Naive thymus-derived CD4-positive, alpha-beta T cell (primary cell): Measurements from ENCODE around the gene OPN4. TPM values are rescaled to one million over a fixed set of nuclear protein-coding genes. Genes with fewer than 3 reads are reported as not detected.

Source experiments
- ATAC-seq: fragments of 150-1000 bp; cut with Tn5 transposase; 2 replicates; pipeline ENCODE4 v1.10.0; 2021; ENCODE audit warnings: mild to moderate bottlenecking, moderate library complexity
- CTCF ChIA-PET: fragments of 350-600 bp; sonication (Branson Sonifier 250); formaldehyde crosslinking; loops from one replicate; lab custom pipeline; 2021; ENCODE audit warnings: antibody characterized with exemption; lab: Charles Lee
- POLR2A ChIA-PET: fragments of 350-600 bp; sonication (Branson Sonifier 250); formaldehyde crosslinking; loops from one replicate; lab custom pipeline; 2021; ENCODE audit warnings: antibody characterized with exemption, inconsistent platforms; lab: Charles Lee
- DNase-seq, 9 donors: peaks; one replicate each; pipeline versions ENCODE4 v3.0.0 to v3.0.0-alpha.2; 2020 to 2022; ENCODE audit warnings: mixed read lengths in 1 of 9
- H3K27ac ChIP-seq: one replicate; pipeline ENCODE4 v1.7.0; 2013; ENCODE audit warnings: mild to moderate bottlenecking, low read depth, low read length, moderate library complexity
- H3K27me3 ChIP-seq, 2 donors: one replicate each; pipeline ENCODE4 v1.7.0; 2013; ENCODE audit warnings: low read length in 2 of 2, mild to moderate bottlenecking in 2 of 2, moderate library complexity in 2 of 2; ENCODE audit not compliant: control insufficient read depth in 2 of 2, insufficient read depth in 2 of 2
- H3K36me3 ChIP-seq, 3 experiments: 1 replicate in 2 of 3; 2 replicates in 1 of 3; pipeline ENCODE4 v1.7.0; 2013; ENCODE audit warnings: low read length in 3 of 3, mild to moderate bottlenecking in 3 of 3, moderate library complexity in 1 of 3; ENCODE audit not compliant: insufficient read depth in 3 of 3, control insufficient read depth in 2 of 3
- H3K4me1 ChIP-seq, 2 donors: one replicate each; pipeline ENCODE4 v1.7.0; 2013; ENCODE audit warnings: low read length in 2 of 2, mild to moderate bottlenecking in 2 of 2, moderate library complexity in 1 of 2; ENCODE audit not compliant: control insufficient read depth in 2 of 2, insufficient read depth in 2 of 2
- H3K4me3 ChIP-seq: 2 replicates; pipeline ENCODE4 v1.7.0; 2013; ENCODE audit warnings: mild to moderate bottlenecking, low read length
- H3K9me3 ChIP-seq, 3 experiments: 1 replicate in 2 of 3; 2 replicates in 1 of 3; pipeline ENCODE4 v1.7.0; 2013; ENCODE audit warnings: low read length in 3 of 3; ENCODE audit not compliant: control insufficient read depth in 2 of 3
- H3K27ac Mint-ChIP-seq, 9 donors: one replicate each; pipeline ENCODE4 v1.8.0; 2020 to 2022; ENCODE audit warnings: mixed read lengths in 9 of 9, mild to moderate bottlenecking in 8 of 9, moderate library complexity in 5 of 9, inconsistent platforms in 2 of 9
- H3K27me3 Mint-ChIP-seq, 5 donors: one replicate each; pipeline ENCODE4 v1.8.0; 2021 to 2022; ENCODE audit warnings: mixed read lengths in 5 of 5, mild to moderate bottlenecking in 1 of 5
- H3K36me3 Mint-ChIP-seq, 5 donors: one replicate each; pipeline ENCODE4 v1.8.0; 2020 to 2022; ENCODE audit warnings: mixed read lengths in 5 of 5, mild to moderate bottlenecking in 3 of 5, inconsistent platforms in 1 of 5
- H3K4me1 Mint-ChIP-seq, 7 donors: one replicate each; pipeline ENCODE4 v1.8.0; 2020 to 2022; ENCODE audit warnings: mixed read lengths in 7 of 7, mild to moderate bottlenecking in 3 of 7, inconsistent platforms in 1 of 7
- H3K4me3 Mint-ChIP-seq, 10 donors: one replicate each; pipeline ENCODE4 v1.8.0; 2020 to 2022; ENCODE audit warnings: mild to moderate bottlenecking in 10 of 10, mixed read lengths in 10 of 10, moderate library complexity in 6 of 10, inconsistent platforms in 2 of 10
- H3K9me3 Mint-ChIP-seq, 11 donors: one replicate each; pipeline ENCODE4 v1.8.0; 2020 to 2022; ENCODE audit warnings: mixed read lengths in 11 of 11, mild to moderate bottlenecking in 4 of 11, inconsistent platforms in 1 of 11, moderate library complexity in 1 of 11
- intact Hi-C, 2 donors: fragments of 100-400 bp; cut with micrococcal nuclease; formaldehyde crosslinking; loops; one replicate each; pipeline ENCODE4 v1.15.1; 2023
- polyA plus RNA-seq, 2 donors: library from polyadenylated mRNA; unstranded; fragments of 300-500 nt; fragmentation: Illumina TruSeq; gene quantifications; one replicate each; pipeline ENCODE4 v1.2.3, GENCODE V29; 2021
- total RNA-seq, 6 experiments: library from RNA in 5 of 6; stranded (reverse) in 5 of 6; gene quantifications; 1 replicate in 5 of 6; 2 replicates in 1 of 6; pipeline ENCODE4 v1.2.3 and lab custom pipeline; 2021 to 2026

The OPN4 gene
- total and polyA plus RNA-seq, 7 experiments from 2014 or later = not detected

DNA sequence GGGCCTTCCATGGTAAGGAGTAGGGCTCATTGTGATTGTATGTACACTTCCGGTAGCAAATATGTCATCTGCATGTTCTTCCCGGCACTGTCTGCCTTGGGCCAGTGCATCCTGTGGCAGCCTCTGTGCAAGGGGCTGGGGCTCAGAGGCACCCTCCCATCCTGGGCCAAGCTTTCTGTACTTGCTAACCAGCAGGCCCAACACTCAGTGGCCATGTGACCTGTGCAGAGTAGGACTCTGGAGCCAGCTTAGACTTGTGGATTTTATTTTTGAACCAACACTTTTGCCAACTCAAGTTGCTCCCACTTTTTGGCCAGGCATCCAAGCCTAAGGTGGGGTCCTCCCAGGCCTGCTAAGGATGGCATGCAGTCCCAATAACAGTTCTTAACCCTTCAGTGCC lies 38.9 kb downstream of the OPN4 start:
- intact Hi-C loops = loop anchor here (1.0 kb wide), 1 partner anchor 206 kb away; no protein-coding TSS in a partner anchor

DNA sequence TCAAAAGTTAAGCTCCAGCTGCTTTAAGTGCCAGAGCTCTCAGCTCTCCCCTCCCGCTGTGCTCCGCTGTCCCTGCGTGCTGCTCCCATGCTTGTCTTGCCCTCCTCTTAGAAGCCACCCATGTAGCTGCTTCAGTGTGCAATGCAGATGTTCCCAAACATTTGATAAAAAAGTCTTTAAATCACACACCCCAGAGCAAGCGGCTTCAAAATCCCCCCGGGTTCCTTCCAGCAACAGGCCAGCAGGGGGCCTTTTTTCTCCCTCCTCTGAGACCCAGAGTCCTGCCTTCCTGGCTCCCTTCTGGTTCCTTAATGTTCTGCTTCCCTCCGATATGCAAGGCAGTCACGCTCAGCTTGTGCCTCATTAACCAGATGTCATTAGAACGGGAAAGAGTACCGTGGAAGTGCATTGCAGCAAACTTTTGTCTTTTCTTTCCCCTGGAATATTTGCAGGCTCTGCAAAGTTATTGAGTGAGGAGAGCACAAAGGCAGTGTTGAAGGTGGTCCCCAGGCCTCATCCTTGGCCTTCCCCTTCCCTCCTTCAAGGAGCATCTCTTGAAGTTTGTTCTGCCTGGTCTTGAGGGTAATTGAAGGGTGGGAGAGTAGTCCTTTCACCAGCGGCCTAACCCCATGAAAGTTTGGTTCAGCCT lies 39.5 kb downstream of the OPN4 start:
- no peaks in the 10 kb centered on the region for H3K9me3 Mint-ChIP-seq
- DNase-seq (peak in 4 of 9 donors; percentile 13 to 37 (median 28)), ATAC-seq (no peak)
- H3K27ac Mint-ChIP-seq = peak overlapping the region in 2 of 9 donors; percentile 8 to 59
- CTCF ChIA-PET = interaction anchor here (0.9 to 4.4 kb wide), 3 partner anchors 15 to 206 kb away, joined by 3 to 15 read pairs (median 4); no protein-coding TSS in a partner anchor
- Histone ChIP-seq H3K9me3 (no peaks in the 10 kb centered on the region), H3K4me3 (no peak overlapping the region), H3K27ac (no peak overlapping the region), H3K4me1 (no peaks in the 10 kb centered on the region), H3K36me3 (no peaks in the 10 kb centered on the region), H3K27me3 (no peaks in the 10 kb centered on the region)
- POLR2A ChIA-PET = no interaction called here
- peak overlapping the region in 1 of 10 donors; percentile 10 for H3K4me3 Mint-ChIP-seq
- H3K36me3 Mint-ChIP-seq = no peaks in the 10 kb centered on the region
- H3K27me3 Mint-ChIP-seq = peaks cover 0 to 4% (median 0%) of the 10 kb centered on the region in 5 donors
- peaks cover 0 to 12% (median 0%) of the 10 kb centered on the region in 7 donors for H3K4me1 Mint-ChIP-seq
- intact Hi-C loops = loop anchor here (1.0 kb wide), 1 partner anchor 205 kb away; no protein-coding TSS in a partner anchor

More for the DNA sequence above, 38.9 kb downstream of the OPN4 start:
- Mint-ChIP-seq H3K4me1 (peaks cover 0 to 17% (median 4%) of the 10 kb centered on the region in 7 donors), H3K9me3 (no peaks in the 10 kb centered on the region), H3K27me3 (peaks cover 0 to 4% (median 0%) of the 10 kb centered on the region in 5 donors), H3K27ac (no peak overlapping the region), H3K36me3 (no peaks in the 10 kb centered on the region), H3K4me3 (no peak overlapping the region)
- no peak for ATAC-seq
- H3K36me3 ChIP-seq = no peaks in the 10 kb centered on the region
- no peaks in the 10 kb centered on the region for H3K27me3 ChIP-seq
- no peak overlapping the region for H3K4me3 ChIP-seq
- DNase-seq = no peak
- no peak overlapping the region for H3K27ac ChIP-seq
- H3K4me1 ChIP-seq = no peaks in the 10 kb centered on the region
- ChIA-PET CTCF (interaction anchor here (0.9 to 4.4 kb wide), 2 partner anchors 14 to 206 kb away, joined by 4 to 15 read pairs; no protein-coding TSS in a partner anchor), POLR2A (no interaction called here)
- no peaks in the 10 kb centered on the region for H3K9me3 ChIP-seq

GRCh38 chr10:86698207-86698940 lies 44.0 kb downstream of the OPN4 start:
- ChIA-PET CTCF (no interaction called here), POLR2A (no interaction called here)
- Mint-ChIP-seq H3K9me3 (no peaks in the 10 kb centered on the region), H3K4me3 (no peak overlapping the region), H3K36me3 (no peaks in the 10 kb centered on the region), H3K27ac (no peak overlapping the region), H3K4me1 (peaks cover 0 to 6% (median 0%) of the 10 kb centered on the region in 7 donors), H3K27me3 (peaks cover 0 to 4% (median 0%) of the 10 kb centered on the region in 5 donors)
- no peaks in the 10 kb centered on the region for H3K4me1 ChIP-seq
- no peak for DNase-seq
- no peaks in the 10 kb centered on the region for H3K9me3 ChIP-seq
- H3K27me3 ChIP-seq = no peaks in the 10 kb centered on the region
- H3K4me3 ChIP-seq = no peak overlapping the region
- no peak for ATAC-seq
- H3K36me3 ChIP-seq = no peaks in the 10 kb centered on the region
- intact Hi-C loops = no loop called here
- H3K27ac ChIP-seq = no peak overlapping the region

DNA sequence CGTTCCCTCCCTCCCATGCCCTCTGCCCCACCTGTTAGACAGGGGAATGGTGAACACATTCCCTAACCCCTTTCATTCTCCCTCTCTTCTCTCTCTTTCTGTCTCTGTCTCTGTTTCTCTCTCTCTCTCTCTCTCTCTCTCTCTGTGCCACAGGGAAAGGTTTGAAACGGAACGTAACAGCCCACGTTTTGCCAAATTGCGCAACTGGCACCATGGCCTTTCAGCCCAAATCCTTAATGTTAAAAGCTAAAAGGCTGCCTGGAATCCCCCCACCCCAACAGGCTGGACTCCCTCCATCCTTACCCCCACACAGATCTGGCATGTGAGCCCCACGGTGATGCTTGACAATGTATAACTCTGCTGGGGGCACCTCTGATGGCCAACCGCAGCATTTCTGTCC lies 44.8 kb downstream of the OPN4 start:
- no peak overlapping the region for H3K4me3 Mint-ChIP-seq
- Histone ChIP-seq H3K27ac (no peak overlapping the region), H3K4me1 (no peaks in the 10 kb centered on the region), H3K27me3 (no peaks in the 10 kb centered on the region), H3K4me3 (no peak overlapping the region), H3K9me3 (no peaks in the 10 kb centered on the region), H3K36me3 (no peaks in the 10 kb centered on the region)
- H3K27me3 Mint-ChIP-seq = peaks cover 0 to 4% (median 0%) of the 10 kb centered on the region in 5 donors
- no peak overlapping the region for H3K27ac Mint-ChIP-seq
- DNase-seq (no peak), ATAC-seq (no peak)
- POLR2A ChIA-PET = no interaction called here
- CTCF ChIA-PET = no interaction called here
- no peaks in the 10 kb centered on the region for H3K36me3 Mint-ChIP-seq
- no peaks in the 10 kb centered on the region for H3K9me3 Mint-ChIP-seq
- no peaks in the 10 kb centered on the region for H3K4me1 Mint-ChIP-seq
- intact Hi-C loops = no loop called here

GRCh38 chr10:86699541-86699940 lies 45.2 kb downstream of the OPN4 start:
- no peak for DNase-seq
- no peaks in the 10 kb centered on the region for H3K27me3 ChIP-seq
- no peaks in the 10 kb centered on the region for H3K36me3 ChIP-seq
- POLR2A ChIA-PET = no interaction called here
- H3K9me3 Mint-ChIP-seq = no peaks in the 10 kb centered on the region
- no peaks in the 10 kb centered on the region for H3K4me1 Mint-ChIP-seq
- peaks cover 0 to 4% (median 0%) of the 10 kb centered on the region in 5 donors for H3K27me3 Mint-ChIP-seq
- no peaks in the 10 kb centered on the region for H3K9me3 ChIP-seq
- CTCF ChIA-PET = interaction anchor here (0.6 kb wide), 1 partner anchor 206 kb away, joined by 3 read pairs; no protein-coding TSS in a partner anchor
- H3K27ac ChIP-seq = no peak overlapping the region
- ATAC-seq = no peak
- H3K4me1 ChIP-seq = no peaks in the 10 kb centered on the region
- no peak overlapping the region for H3K4me3 ChIP-seq
- intact Hi-C loops = no loop called here
- no peak overlapping the region for H3K4me3 Mint-ChIP-seq
- H3K27ac Mint-ChIP-seq = no peak overlapping the region
- H3K36me3 Mint-ChIP-seq = no peaks in the 10 kb centered on the region

DNA sequence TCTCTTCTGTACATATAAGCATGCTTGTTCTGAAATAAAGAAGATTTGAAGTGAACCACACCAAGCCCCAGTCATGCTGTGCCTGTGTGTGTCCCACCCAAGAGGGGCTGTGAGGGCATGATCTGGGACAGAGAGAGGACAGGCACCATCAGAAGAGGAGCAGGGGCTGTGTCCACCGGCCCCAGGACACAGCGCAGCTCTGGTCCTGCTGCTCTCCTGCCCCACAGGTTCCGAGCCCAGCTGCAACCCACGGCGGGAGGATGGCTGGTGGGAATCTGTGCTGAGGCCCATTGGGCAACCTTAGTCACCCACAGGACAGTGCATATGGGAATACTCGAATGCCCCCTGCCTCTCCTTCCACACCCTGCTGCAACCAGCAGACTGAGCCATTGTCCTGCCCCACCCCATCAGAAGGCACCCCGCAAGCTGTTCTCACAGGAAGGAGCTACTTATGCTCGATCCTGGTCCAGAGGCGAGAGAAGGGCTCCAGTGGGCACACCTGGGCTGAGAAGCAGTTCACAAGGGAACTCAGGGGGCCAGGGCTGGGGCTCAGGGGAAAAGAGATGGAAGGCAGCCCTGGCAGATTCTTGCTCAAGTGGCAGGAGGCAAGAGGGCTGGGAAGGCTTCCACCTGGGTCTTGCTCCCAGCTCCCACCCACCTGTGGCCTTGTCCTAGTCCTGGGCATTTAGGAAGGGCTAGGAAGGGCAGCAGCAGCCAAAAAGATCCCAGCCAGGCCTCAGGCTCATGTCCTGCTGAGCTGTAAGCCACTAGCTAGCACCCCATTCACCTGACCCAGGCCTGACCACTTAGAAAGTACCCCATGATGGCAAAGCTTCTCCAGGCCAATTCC lies 45.9 kb downstream of the OPN4 start:
- Mint-ChIP-seq H3K27me3 (peaks cover 0 to 4% (median 0%) of the 10 kb centered on the region in 5 donors), H3K27ac (no peak overlapping the region), H3K4me3 (no peak overlapping the region), H3K9me3 (no peaks in the 10 kb centered on the region), H3K36me3 (no peaks in the 10 kb centered on the region), H3K4me1 (no peaks in the 10 kb centered on the region)
- DNase-seq = no peak
- no peaks in the 10 kb centered on the region for H3K4me1 ChIP-seq
- H3K27me3 ChIP-seq = no peaks in the 10 kb centered on the region
- ChIA-PET CTCF (interaction anchor here (0.6 kb wide), 1 partner anchor 206 kb away, joined by 3 read pairs; no protein-coding TSS in a partner anchor), POLR2A (no interaction called here)
- no peak overlapping the region for H3K27ac ChIP-seq
- H3K9me3 ChIP-seq = no peaks in the 10 kb centered on the region
- H3K36me3 ChIP-seq = no peaks in the 10 kb centered on the region
- no peak for ATAC-seq
- intact Hi-C loops = no loop called here
- H3K4me3 ChIP-seq = no peak overlapping the region
